ENCODE results near the gene GPR50.

The GPR50 gene

GRCh38 chrX:151228935-151229334 is 52.6 kb downstream of the GPR50 start:
- no peak for DNase-seq

Data from NCI-H1105 (cell line).